GM12891 (cell line): ENCODE data around the gene BCAR3.

Source experiments
- POLR2A ChIP-seq: IDR thresholded peaks from 2 replicates; pipeline ENCODE4 v1.6.1; 2011; ENCODE audit warnings: low read depth, low read length, control low read depth
- POLR2AphosphoS5 ChIP-seq: IDR thresholded peaks from 2 replicates; pipeline ENCODE4 v1.6.1; 2011; ENCODE audit warnings: low read depth, low read length, control low read depth

- TF ChIP-seq POLR2AphosphoS5 = no peak
- TF ChIP-seq POLR2A = no peak
Observed at GRCh38 chr1:93612510-93612909, 69.1 kb downstream of the BCAR3 start.
